Smooth muscle cell (in vitro differentiated cells): ENCODE results near the gene GRPEL1. TPM values are rescaled to one million over a fixed set of nuclear protein-coding genes. Genes with fewer than 3 reads are reported as not detected.

ENCODE experiments used
- DNase-seq: peaks from one replicate; lab custom pipeline; 2025; ENCODE audit not compliant: unreplicated experiment; lab: John Stamatoyannopoulos, UW
- H2AFZ ChIP-seq: fragments of 200-600 bp; sonication (generic); 2 replicates; pipeline ENCODE4 v1.6.0; 2016; ENCODE audit warnings: antibody characterized with exemption, low read depth, mild to moderate bottlenecking
- H3F3A ChIP-seq: fragments of 200-600 bp; sonication (generic); 2 replicates; pipeline ENCODE4 v1.6.0; 2017; ENCODE audit warnings: antibody characterized with exemption, low read depth
- H3K27ac ChIP-seq: fragments of 200-600 bp; sonication (generic); 2 replicates; pipeline ENCODE4 v1.5.1; 2016; ENCODE audit warnings: low read depth, mild to moderate bottlenecking
- H3K27me3 ChIP-seq: fragments of 200-600 bp; sonication (generic); 2 replicates; pipeline ENCODE4 v1.6.1; 2016; ENCODE audit warnings: low read depth, mild to moderate bottlenecking
- H3K36me3 ChIP-seq: fragments of 200-600 bp; sonication (generic); 2 replicates; pipeline ENCODE4 v1.5.1; 2016; ENCODE audit warnings: low read depth
- H3K4me1 ChIP-seq: fragments of 200-600 bp; sonication (generic); 2 replicates; pipeline ENCODE4 v1.5.1; 2016; ENCODE audit warnings: low read depth
- H3K4me2 ChIP-seq: fragments of 200-600 bp; sonication (generic); 2 replicates; pipeline ENCODE4 v1.6.0; 2016; ENCODE audit warnings: mild to moderate bottlenecking
- H3K4me3 ChIP-seq: fragments of 200-600 bp; sonication (generic); 2 replicates; pipeline ENCODE4 v1.5.1; 2016; ENCODE audit warnings: mild to moderate bottlenecking
- H3K79me2 ChIP-seq: fragments of 200-600 bp; sonication (generic); 2 replicates; pipeline ENCODE4 v1.6.0; 2016; ENCODE audit warnings: low read depth, mild to moderate bottlenecking
- H3K9ac ChIP-seq: fragments of 200-600 bp; sonication (generic); 2 replicates; pipeline ENCODE4 v1.6.0; 2016; ENCODE audit warnings: low read depth
- H3K9me3 ChIP-seq: fragments of 200-600 bp; sonication (generic); replicated peaks from 2 replicates; pipeline ENCODE4 v1.5.1; 2016; ENCODE audit warnings: low read depth
- H4K20me1 ChIP-seq: fragments of 200-600 bp; sonication (generic); 2 replicates; pipeline ENCODE4 v1.6.0; 2016; ENCODE audit warnings: low read depth
- WGBS: methylation state at CpG from one replicate; pipeline ENCODE4 v1.1.7; 2016; ENCODE audit warnings: low lambda C conversion rate; 5-methylcytosine and 5-hydroxymethylcytosine counted together
- polyA plus RNA-seq: library from polyadenylated mRNA; unstranded; fragments of >200 nt; fragmentation: Nextera tagmentation; extraction: Ambion mirVana; gene quantifications from 2 replicates; pipeline ENCODE4 v1.2.1, GENCODE V29; 2016
- total RNA-seq: library from RNA; depleted of rRNA; stranded (reverse); fragments of >200 nt; gene quantifications from 2 replicates; pipeline ENCODE4 v1.2.3, GENCODE V29; 2014
- TF ChIP-seq, protein P1 (sequence below): fragments of 200-600 bp; sonication (generic); IDR thresholded peaks from 2 replicates; pipeline ENCODE4 v1.5.1; 2017; ENCODE audit warnings: borderline replicate concordance, mild to moderate bottlenecking, antibody characterized with exemption; ENCODE audit not compliant: insufficient read depth, poor library complexity, severe bottlenecking

Gene GRPEL1
- total and polyA plus RNA-seq, 2 experiments from 2014 or later, result 18.6 to 40.6 TPM

DNA sequence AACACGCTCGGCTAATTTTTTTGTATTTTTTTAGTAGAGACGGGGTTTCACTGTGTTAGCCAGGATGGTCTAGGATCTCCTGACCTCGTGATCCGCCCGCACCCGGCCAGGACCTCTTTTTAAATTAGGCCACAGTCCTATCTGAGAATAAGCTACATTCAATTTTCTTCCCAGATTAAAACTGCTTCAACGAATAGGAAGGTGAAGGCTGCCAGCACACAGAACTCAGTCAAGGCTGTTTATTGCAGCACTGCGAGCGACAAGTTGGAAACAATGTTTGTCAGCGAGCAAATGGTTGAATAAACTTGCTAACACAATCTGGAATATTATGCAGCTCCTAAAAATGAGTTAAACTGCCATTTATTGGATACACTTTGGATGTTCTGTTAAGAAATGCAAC lies 1.9 kb downstream of the GRPEL1 start:
- Histone ChIP-seq H3K4me1 (peaks cover 17% of the 10 kb centered on the region), H3K79me2 (peaks cover 34% of the 10 kb centered on the region), H3K36me3 (peaks cover 7% of the 10 kb centered on the region), H3K4me2 (no peak overlapping the region), H3F3A (no peaks in the 10 kb centered on the region), H3K27ac (no peak overlapping the region), H2AFZ (no peak overlapping the region), H3K9me3 (no peaks in the 10 kb centered on the region), H3K27me3 (no peaks in the 10 kb centered on the region), H4K20me1 (peaks cover 37% of the 10 kb centered on the region), H3K9ac (no peak overlapping the region), H3K4me3 (no peak overlapping the region)
- 98% methylated on average over 11 of the region's 11 CpGs for WGBS
- TF ChIP-seq, protein P1, sequence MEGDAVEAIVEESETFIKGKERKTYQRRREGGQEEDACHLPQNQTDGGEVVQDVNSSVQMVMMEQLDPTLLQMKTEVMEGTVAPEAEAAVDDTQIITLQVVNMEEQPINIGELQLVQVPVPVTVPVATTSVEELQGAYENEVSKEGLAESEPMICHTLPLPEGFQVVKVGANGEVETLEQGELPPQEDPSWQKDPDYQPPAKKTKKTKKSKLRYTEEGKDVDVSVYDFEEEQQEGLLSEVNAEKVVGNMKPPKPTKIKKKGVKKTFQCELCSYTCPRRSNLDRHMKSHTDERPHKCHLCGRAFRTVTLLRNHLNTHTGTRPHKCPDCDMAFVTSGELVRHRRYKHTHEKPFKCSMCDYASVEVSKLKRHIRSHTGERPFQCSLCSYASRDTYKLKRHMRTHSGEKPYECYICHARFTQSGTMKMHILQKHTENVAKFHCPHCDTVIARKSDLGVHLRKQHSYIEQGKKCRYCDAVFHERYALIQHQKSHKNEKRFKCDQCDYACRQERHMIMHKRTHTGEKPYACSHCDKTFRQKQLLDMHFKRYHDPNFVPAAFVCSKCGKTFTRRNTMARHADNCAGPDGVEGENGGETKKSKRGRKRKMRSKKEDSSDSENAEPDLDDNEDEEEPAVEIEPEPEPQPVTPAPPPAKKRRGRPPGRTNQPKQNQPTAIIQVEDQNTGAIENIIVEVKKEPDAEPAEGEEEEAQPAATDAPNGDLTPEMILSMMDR, result no peak
- no peak for DNase-seq

DNA sequence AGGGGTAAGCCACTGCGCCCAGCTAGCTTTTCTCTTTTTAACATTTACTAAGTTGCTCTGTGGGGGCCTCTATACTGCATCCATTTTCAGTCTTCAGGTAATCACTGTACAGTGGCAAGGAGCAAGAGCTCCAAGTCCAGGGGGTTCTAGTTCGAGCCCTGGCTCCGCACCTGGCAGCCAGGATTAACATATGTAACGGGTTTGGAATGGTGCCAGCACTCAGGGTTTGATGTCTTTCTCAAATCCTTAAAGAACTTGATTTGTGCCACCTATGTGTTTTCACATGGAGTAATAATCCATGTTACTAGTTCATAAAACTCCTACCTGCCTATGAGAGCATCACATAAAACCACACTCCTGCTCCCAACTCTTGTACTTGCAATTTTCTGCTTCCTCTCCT lies 4.5 kb downstream of the GRPEL1 start:
- Histone ChIP-seq H3K9me3 (no peaks in the 10 kb centered on the region), H3K4me2 (no peak overlapping the region), H2AFZ (no peak overlapping the region), H3K27me3 (no peaks in the 10 kb centered on the region), H3K4me3 (no peak overlapping the region), H3F3A (peaks cover 3% of the 10 kb centered on the region), H3K79me2 (peaks cover 34% of the 10 kb centered on the region), H4K20me1 (peaks cover 37% of the 10 kb centered on the region), H3K9ac (no peak overlapping the region), H3K27ac (no peak overlapping the region), H3K36me3 (peaks cover 10% of the 10 kb centered on the region), H3K4me1 (peaks cover 9% of the 10 kb centered on the region)
- TF ChIP-seq, protein P1, result no peak
- DNase-seq, result no peak
- WGBS, result 99% methylated on average over 4 of the region's 4 CpGs

DNA sequence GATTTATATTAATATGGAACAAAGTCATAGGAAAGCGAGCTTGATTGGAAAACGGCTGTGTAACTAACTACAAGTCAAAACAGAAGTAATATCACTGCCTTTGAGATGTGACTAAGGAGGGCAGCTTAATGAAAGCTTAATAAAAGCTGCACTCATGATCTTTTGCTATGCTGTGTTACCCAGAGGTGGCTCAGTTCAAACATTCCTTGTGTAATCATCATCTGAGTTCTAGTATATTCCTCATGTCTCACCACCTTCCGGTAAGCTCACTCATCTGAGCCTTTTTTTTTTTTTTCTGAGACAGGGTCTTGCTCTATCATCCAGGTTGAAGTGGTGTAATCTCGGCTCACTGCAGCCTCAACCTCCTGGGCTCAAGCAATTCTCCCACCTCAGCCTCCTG lies 5.0 kb downstream of the GRPEL1 start:
- Histone ChIP-seq H3K4me1 (peaks cover 9% of the 10 kb centered on the region), H3K79me2 (peaks cover 34% of the 10 kb centered on the region), H4K20me1 (peaks cover 37% of the 10 kb centered on the region), H3K4me3 (no peak overlapping the region), H3K27me3 (no peaks in the 10 kb centered on the region), H3K36me3 (peaks cover 10% of the 10 kb centered on the region), H3K9me3 (no peaks in the 10 kb centered on the region), H3K27ac (no peak overlapping the region), H3F3A (peaks cover 3% of the 10 kb centered on the region), H3K9ac (no peak overlapping the region), H3K4me2 (no peak overlapping the region), H2AFZ (no peak overlapping the region)
- DNase-seq, result no peak
- WGBS, result 95% methylated on average over 4 of the region's 4 CpGs
- TF ChIP-seq, protein P1, result no peak

DNA sequence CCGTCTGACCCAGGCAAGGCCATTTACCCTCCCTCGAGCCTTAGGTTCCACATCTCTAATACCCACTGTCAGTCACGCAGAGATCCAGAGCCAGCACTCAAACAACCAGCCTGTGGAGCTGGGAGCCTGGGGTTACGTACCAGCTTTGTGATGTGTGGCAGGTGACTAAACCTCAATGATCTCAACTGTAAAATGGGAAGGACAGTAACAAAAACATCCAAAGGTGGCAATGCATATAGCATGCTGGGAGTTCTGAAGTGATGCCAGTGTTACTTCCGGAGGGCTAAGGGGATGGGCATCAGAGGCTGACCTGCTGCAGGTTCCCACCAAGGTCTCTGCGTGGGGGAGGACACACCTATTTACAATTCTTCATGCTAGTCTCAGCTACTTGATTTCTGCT lies 6.0 kb downstream of the GRPEL1 start:
- no peak overlapping the region for H3K27ac ChIP-seq
- H3F3A ChIP-seq, result peaks cover 3% of the 10 kb centered on the region
- no peaks in the 10 kb centered on the region for H3K27me3 ChIP-seq
- H3K4me2 ChIP-seq, result no peak overlapping the region
- peaks cover 35% of the 10 kb centered on the region for H4K20me1 ChIP-seq
- H2AFZ ChIP-seq, result no peak overlapping the region
- 92% methylated on average over 6 of the region's 6 CpGs for WGBS
- TF ChIP-seq, protein P1, result no peak
- peaks cover 4% of the 10 kb centered on the region for H3K4me1 ChIP-seq
- H3K9me3 ChIP-seq, result no peaks in the 10 kb centered on the region
- H3K36me3 ChIP-seq, result peaks cover 10% of the 10 kb centered on the region
- no peak overlapping the region for H3K4me3 ChIP-seq
- no peak for DNase-seq
- H3K79me2 ChIP-seq, result peaks cover 24% of the 10 kb centered on the region
- H3K9ac ChIP-seq, result no peak overlapping the region
